ENCODE results near the gene CENPM. TPM values are rescaled to one million over a fixed set of nuclear protein-coding genes. Genes with fewer than 3 reads are reported as not detected.
"Not testable (repeated sequence)": the region's sequence is repeated elsewhere in the genome, so short reads cannot be mapped to it uniquely, and the experiment has no call there.

CENPM gene
- total RNA-seq, 1 donor from 2014 or later = 6.9 TPM

GRCh38 chr22:41951898-41952474 is 5.0 kb upstream of the CENPM start, which contains the start of gene SMIM45:
SMIM45 (plus strand) TSS chr22:41952150.
- TF ChIP-seq CTCF (IDR thresholded peaks at IDR 0.05) = no peak
- no peaks in the 10 kb centered on the region for H3K36me3 Mint-ChIP-seq (ENCODE audit: unreplicated experiment)
- no peak for DNase-seq (ENCODE audit: extremely low spot score, unreplicated experiment)
- no peak within 1 kb of the TSS for H3K4me3 Mint-ChIP-seq (ENCODE audit: unreplicated experiment)
- no peaks in the 10 kb centered on the region for H3K27me3 Mint-ChIP-seq (ENCODE audit: unreplicated experiment)
- H3K27ac Mint-ChIP-seq (ENCODE audit: unreplicated experiment) = no peak within 1 kb of the TSS
- peaks cover 6% of the 10 kb centered on the region for H3K4me1 Mint-ChIP-seq (ENCODE audit: unreplicated experiment)
- H3K9me3 Mint-ChIP-seq (ENCODE audit: unreplicated experiment) = no peaks in the 10 kb centered on the region

GRCh38 chr22:41949297-41949965 is 2.5 kb upstream of the CENPM start:
- no peaks in the 10 kb centered on the region for H3K36me3 Mint-ChIP-seq (ENCODE audit: unreplicated experiment)
- no peaks in the 10 kb centered on the region for H3K27me3 Mint-ChIP-seq (ENCODE audit: unreplicated experiment)
- no peak overlapping the region for H3K27ac Mint-ChIP-seq (ENCODE audit: unreplicated experiment)
- no peak overlapping the region for H3K4me3 Mint-ChIP-seq (ENCODE audit: unreplicated experiment)
- H3K9me3 Mint-ChIP-seq (ENCODE audit: unreplicated experiment) = no peaks in the 10 kb centered on the region
- no peak for DNase-seq (ENCODE audit: extremely low spot score, unreplicated experiment)
- H3K4me1 Mint-ChIP-seq (ENCODE audit: unreplicated experiment) = peaks cover 12% of the 10 kb centered on the region
- no peak for TF ChIP-seq CTCF (IDR thresholded peaks at IDR 0.05)

- not testable (repeated sequence) for H3K36me3 Mint-ChIP-seq (ENCODE audit: unreplicated experiment); H3K27ac Mint-ChIP-seq (ENCODE audit: unreplicated experiment); H3K4me3 Mint-ChIP-seq (ENCODE audit: unreplicated experiment); H3K9me3 Mint-ChIP-seq (ENCODE audit: unreplicated experiment); H3K27me3 Mint-ChIP-seq (ENCODE audit: unreplicated experiment); DNase-seq (ENCODE audit: extremely low spot score, unreplicated experiment)
- peaks cover 12% of the 10 kb centered on the region for H3K4me1 Mint-ChIP-seq (ENCODE audit: unreplicated experiment)
These were observed 2.0 kb upstream of the CENPM start for GRCh38 chr22:41948928-41949296.

GRCh38 chr22:41948142-41948541 is 1.2 kb upstream of the CENPM start:
- TF ChIP-seq CTCF (IDR thresholded peaks at IDR 0.05) = no peak
- no peak overlapping the region for H3K27ac Mint-ChIP-seq (ENCODE audit: unreplicated experiment)
- no peaks in the 10 kb centered on the region for H3K27me3 Mint-ChIP-seq (ENCODE audit: unreplicated experiment)
- H3K9me3 Mint-ChIP-seq (ENCODE audit: unreplicated experiment) = no peaks in the 10 kb centered on the region
- no peaks in the 10 kb centered on the region for H3K36me3 Mint-ChIP-seq (ENCODE audit: unreplicated experiment)
- DNase-seq (ENCODE audit: extremely low spot score, unreplicated experiment) = no peak
- no peak overlapping the region for H3K4me3 Mint-ChIP-seq (ENCODE audit: unreplicated experiment)
- peaks cover 12% of the 10 kb centered on the region for H3K4me1 Mint-ChIP-seq (ENCODE audit: unreplicated experiment)

- no peaks in the 10 kb centered on the region for H3K36me3 Mint-ChIP-seq (ENCODE audit: unreplicated experiment)
- no peaks in the 10 kb centered on the region for H3K27me3 Mint-ChIP-seq (ENCODE audit: unreplicated experiment)
- no peaks in the 10 kb centered on the region for H3K9me3 Mint-ChIP-seq (ENCODE audit: unreplicated experiment)
- no peak for DNase-seq (ENCODE audit: extremely low spot score, unreplicated experiment)
- peaks cover 12% of the 10 kb centered on the region for H3K4me1 Mint-ChIP-seq (ENCODE audit: unreplicated experiment)
- H3K4me3 Mint-ChIP-seq (ENCODE audit: unreplicated experiment) = no peak overlapping the region
- TF ChIP-seq CTCF (IDR thresholded peaks at IDR 0.05) = no peak
- peak overlapping the region; percentile 60 for H3K27ac Mint-ChIP-seq (ENCODE audit: unreplicated experiment)
These were observed 600 bp upstream of the CENPM start for GRCh38 chr22:41947424-41948080.

All from osteocyte (in vitro differentiated cells).